ENCODE results near the gene MTIF2. TPM values are rescaled to one million over a fixed set of nuclear protein-coding genes. Genes with fewer than 3 reads are reported as not detected.

Gene MTIF2
- total RNA-seq, 1 experiment from 2014 or later, result 34.1 TPM

DNA sequence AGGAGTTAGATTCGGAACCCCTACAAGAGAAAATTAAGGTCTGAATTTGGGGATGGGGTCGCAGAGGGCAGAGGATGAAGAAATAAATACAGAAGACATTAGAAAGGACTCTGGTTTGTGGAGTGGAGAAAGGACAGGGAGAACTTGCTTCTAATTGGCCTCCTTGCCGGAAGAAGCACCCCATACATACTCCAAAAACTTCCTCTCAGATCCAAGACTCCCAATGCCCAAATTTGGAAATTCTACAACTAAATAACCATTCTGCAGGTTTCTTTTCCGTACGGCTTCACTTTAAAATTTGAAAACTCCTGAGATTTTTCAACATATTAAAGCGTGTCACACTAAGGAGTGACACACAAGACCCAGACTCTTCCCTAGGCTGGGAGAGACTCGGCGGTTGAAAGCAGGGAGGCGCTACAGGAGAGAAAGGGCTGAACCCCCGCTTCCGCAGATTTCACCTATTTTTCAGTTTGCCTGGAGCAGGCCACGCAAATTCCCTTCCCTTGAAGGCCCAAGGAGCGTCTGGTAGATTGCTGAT, 37.4 kb downstream of the MTIF2 start:
- no peaks in the 10 kb centered on the region for H3K27me3 ChIP-seq (ENCODE audit: control insufficient read depth, insufficient read depth, low read length)
- H3K4me3 ChIP-seq (ENCODE audit: low read depth in 2 of 2, low read length in 2 of 2), result peak overlapping the region; percentile 78 to 99
- intact Hi-C loops (cut with micrococcal nuclease; ENCODE audit: unreplicated experiment), result no loop called here
- H3K36me3 ChIP-seq (ENCODE audit: control insufficient read depth, insufficient read depth, low read length), result peaks cover 33% of the 10 kb centered on the region
- no peaks in the 10 kb centered on the region for H3K9me3 ChIP-seq (ENCODE audit: control insufficient read depth, insufficient read depth, low read depth, low read length)
- CTCF ChIA-PET, result interaction anchor here (0.6 kb wide), 1 partner anchor 247 kb away, joined by 5 read pairs; no protein-coding TSS in a partner anchor
- DNase-seq (ENCODE audit: low read depth, low spot score) (no peak), ATAC-seq (peak; percentile 34)
- peak overlapping the region; percentile 100 for H3K27ac ChIP-seq (ENCODE audit: low read length)
- no peak for TF ChIP-seq TCF7L2 (IDR thresholded peaks at IDR 0.05; ENCODE audit: low read depth, low read length)
- POLR2A ChIA-PET, result no interaction called here
- peaks cover 27% of the 10 kb centered on the region for H3K4me1 ChIP-seq (ENCODE audit: control insufficient read depth, insufficient read depth, low read length)
- TSS peak; percentile 86 for BruUV-seq (replicated peaks)
- in situ Hi-C loops (cut with HindIII; ENCODE audit: low pct_unique_long_range_greater_than_20kb, low sequenced_read_pairs), result no loop called here

DNA sequence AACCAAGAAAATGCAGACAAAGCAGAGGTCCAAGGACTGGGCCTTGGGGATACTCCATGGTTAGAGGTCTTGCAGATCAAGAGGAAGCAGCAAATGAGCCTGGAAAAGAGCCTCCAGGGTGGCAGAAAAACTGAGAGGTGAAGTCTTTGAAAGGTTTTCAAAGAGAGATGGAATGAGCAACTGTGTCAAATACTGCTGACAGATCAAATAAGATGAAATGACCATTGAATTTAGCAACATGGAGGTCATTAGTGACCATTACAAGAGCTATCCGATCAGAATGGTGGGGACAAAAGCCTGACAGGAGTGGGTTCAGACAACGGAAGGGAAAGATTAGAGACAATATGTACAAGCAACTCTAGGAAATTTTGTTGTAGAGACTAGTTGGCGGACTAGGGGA, 38.5 kb downstream of the MTIF2 start:
- Histone ChIP-seq H3K27me3 (ENCODE audit: control insufficient read depth, insufficient read depth, low read length) (no peaks in the 10 kb centered on the region), H3K9me3 (ENCODE audit: control insufficient read depth, insufficient read depth, low read depth, low read length) (no peaks in the 10 kb centered on the region), H3K4me3 (ENCODE audit: low read depth in 2 of 2, low read length in 2 of 2) (no peak overlapping the region), H3K36me3 (ENCODE audit: control insufficient read depth, insufficient read depth, low read length) (peaks cover 23% of the 10 kb centered on the region), H3K4me1 (ENCODE audit: control insufficient read depth, insufficient read depth, low read length) (peaks cover 23% of the 10 kb centered on the region), H3K27ac (ENCODE audit: low read length) (no peak overlapping the region)
- TF ChIP-seq POLR2AphosphoS5 (IDR thresholded peaks at IDR 0.05; ENCODE audit: low read depth, low read length), result no peak
- TF ChIP-seq, protein P1, sequence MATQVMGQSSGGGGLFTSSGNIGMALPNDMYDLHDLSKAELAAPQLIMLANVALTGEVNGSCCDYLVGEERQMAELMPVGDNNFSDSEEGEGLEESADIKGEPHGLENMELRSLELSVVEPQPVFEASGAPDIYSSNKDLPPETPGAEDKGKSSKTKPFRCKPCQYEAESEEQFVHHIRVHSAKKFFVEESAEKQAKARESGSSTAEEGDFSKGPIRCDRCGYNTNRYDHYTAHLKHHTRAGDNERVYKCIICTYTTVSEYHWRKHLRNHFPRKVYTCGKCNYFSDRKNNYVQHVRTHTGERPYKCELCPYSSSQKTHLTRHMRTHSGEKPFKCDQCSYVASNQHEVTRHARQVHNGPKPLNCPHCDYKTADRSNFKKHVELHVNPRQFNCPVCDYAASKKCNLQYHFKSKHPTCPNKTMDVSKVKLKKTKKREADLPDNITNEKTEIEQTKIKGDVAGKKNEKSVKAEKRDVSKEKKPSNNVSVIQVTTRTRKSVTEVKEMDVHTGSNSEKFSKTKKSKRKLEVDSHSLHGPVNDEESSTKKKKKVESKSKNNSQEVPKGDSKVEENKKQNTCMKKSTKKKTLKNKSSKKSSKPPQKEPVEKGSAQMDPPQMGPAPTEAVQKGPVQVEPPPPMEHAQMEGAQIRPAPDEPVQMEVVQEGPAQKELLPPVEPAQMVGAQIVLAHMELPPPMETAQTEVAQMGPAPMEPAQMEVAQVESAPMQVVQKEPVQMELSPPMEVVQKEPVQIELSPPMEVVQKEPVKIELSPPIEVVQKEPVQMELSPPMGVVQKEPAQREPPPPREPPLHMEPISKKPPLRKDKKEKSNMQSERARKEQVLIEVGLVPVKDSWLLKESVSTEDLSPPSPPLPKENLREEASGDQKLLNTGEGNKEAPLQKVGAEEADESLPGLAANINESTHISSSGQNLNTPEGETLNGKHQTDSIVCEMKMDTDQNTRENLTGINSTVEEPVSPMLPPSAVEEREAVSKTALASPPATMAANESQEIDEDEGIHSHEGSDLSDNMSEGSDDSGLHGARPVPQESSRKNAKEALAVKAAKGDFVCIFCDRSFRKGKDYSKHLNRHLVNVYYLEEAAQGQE (IDR thresholded peaks at IDR 0.05; ENCODE audit: insufficient read depth in 1 of 2, low read depth in 2 of 2, low read length in 1 of 2), result no peak
- no peak for TF ChIP-seq TCF7L2 (IDR thresholded peaks at IDR 0.05; ENCODE audit: low read depth, low read length)
- TF ChIP-seq SIN3A (IDR thresholded peaks at IDR 0.05; ENCODE audit: borderline replicate concordance, insufficient read depth, low read depth, low read length), result no peak
- TF ChIP-seq, protein P2, sequence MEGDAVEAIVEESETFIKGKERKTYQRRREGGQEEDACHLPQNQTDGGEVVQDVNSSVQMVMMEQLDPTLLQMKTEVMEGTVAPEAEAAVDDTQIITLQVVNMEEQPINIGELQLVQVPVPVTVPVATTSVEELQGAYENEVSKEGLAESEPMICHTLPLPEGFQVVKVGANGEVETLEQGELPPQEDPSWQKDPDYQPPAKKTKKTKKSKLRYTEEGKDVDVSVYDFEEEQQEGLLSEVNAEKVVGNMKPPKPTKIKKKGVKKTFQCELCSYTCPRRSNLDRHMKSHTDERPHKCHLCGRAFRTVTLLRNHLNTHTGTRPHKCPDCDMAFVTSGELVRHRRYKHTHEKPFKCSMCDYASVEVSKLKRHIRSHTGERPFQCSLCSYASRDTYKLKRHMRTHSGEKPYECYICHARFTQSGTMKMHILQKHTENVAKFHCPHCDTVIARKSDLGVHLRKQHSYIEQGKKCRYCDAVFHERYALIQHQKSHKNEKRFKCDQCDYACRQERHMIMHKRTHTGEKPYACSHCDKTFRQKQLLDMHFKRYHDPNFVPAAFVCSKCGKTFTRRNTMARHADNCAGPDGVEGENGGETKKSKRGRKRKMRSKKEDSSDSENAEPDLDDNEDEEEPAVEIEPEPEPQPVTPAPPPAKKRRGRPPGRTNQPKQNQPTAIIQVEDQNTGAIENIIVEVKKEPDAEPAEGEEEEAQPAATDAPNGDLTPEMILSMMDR (IDR thresholded peaks at IDR 0.05), result no peak
- intact Hi-C loops (cut with micrococcal nuclease; ENCODE audit: unreplicated experiment), result no loop called here
- no peak for DNase-seq (ENCODE audit: low read depth, low spot score)
- BruUV-seq (replicated peaks), result no TSS peak
- no peak for ATAC-seq
- CTCF ChIA-PET, result no interaction called here
- in situ Hi-C loops (cut with HindIII; ENCODE audit: low pct_unique_long_range_greater_than_20kb, low sequenced_read_pairs), result no loop called here
- POLR2A ChIA-PET, result no interaction called here

DNA sequence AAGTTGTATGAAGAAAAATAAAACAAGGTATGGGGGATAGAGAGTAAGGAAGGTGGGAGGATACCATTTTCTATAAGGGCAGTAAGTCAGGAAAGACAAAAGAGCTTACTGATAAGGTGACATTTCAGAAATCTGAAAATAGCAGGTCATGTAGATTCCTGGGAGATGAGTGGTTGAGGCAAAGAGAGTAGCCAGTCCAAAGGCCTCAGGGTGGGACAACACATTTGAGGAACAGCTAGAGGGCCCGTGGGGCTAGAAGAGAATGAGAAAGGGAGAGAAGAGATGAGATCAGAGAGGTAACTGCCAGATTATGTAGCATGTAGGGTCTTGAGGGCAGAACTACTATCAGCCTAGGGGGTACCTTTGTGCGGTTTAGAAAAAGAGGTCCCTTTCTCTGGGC, 39.8 kb downstream of the MTIF2 start:
- no peak overlapping the region for H3K4me3 ChIP-seq (ENCODE audit: low read depth in 2 of 2, low read length in 2 of 2)
- ChIA-PET CTCF (no interaction called here), POLR2A (no interaction called here)
- no peaks in the 10 kb centered on the region for H3K9me3 ChIP-seq (ENCODE audit: control insufficient read depth, insufficient read depth, low read depth, low read length)
- no TSS peak for BruUV-seq (replicated peaks)
- peaks cover 9% of the 10 kb centered on the region; the same call in 1 of the 2 replicates for H3K36me3 ChIP-seq (ENCODE audit: control insufficient read depth, insufficient read depth, low read length)
- peaks cover 23% of the 10 kb centered on the region for H3K4me1 ChIP-seq (ENCODE audit: control insufficient read depth, insufficient read depth, low read length)
- intact Hi-C loops (cut with micrococcal nuclease; ENCODE audit: unreplicated experiment) (no loop called here), in situ Hi-C loops (cut with HindIII; ENCODE audit: low pct_unique_long_range_greater_than_20kb, low sequenced_read_pairs) (no loop called here)
- TF ChIP-seq, protein P2 (IDR thresholded peaks at IDR 0.05), result no peak
- TF ChIP-seq TCF7L2 (IDR thresholded peaks at IDR 0.05; ENCODE audit: low read depth, low read length) (no peak), POLR2AphosphoS5 (IDR thresholded peaks at IDR 0.05; ENCODE audit: low read depth, low read length) (no peak), SIN3A (IDR thresholded peaks at IDR 0.05; ENCODE audit: borderline replicate concordance, insufficient read depth, low read depth, low read length) (no peak)
- TF ChIP-seq, protein P1 (IDR thresholded peaks at IDR 0.05; ENCODE audit: insufficient read depth in 1 of 2, low read depth in 2 of 2, low read length in 1 of 2), result no peak
- DNase-seq (ENCODE audit: low read depth, low spot score) (no peak), ATAC-seq (no peak)
- no peaks in the 10 kb centered on the region for H3K27me3 ChIP-seq (ENCODE audit: control insufficient read depth, insufficient read depth, low read length)
- H3K27ac ChIP-seq (ENCODE audit: low read length), result no peak overlapping the region
